ENCODE results near the gene CLSTN3.

DNA sequence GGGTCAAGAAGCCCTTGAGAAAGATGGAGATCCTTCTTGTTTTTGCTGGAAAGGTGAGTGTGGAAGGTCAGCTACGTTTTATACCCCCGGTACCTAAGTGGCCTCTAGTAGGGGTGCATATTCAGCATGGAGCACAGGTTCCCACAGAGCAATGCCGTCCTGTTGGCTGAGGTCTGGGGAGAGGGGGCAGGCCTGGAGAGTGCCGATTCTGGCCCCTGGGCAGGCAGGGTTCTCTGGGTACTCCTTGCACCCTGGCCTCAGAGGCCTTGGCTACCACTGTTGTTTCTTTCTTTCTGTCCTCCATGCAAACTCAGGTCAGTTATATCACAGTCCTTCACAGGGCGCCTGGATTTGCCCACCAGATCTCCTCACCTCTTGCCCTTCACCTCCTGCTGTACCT is 10.0 kb upstream of the CLSTN3 start:
- no peak for TF ChIP-seq GATA2 (IDR thresholded peaks at IDR 0.05; ENCODE audit: low read depth, low read length)
- TF ChIP-seq GATA3 (IDR thresholded peaks at IDR 0.05; ENCODE audit: low read depth, low read length), result no peak
